Thyroid gland (tissue), 4 donors: Measurements from ENCODE around the gene OR2S2.
"Not testable (repeated sequence)": the region's sequence is repeated elsewhere in the genome, so short reads cannot be mapped to it uniquely, and the experiment has no call there.

Experiments used
- POLR2A ChIP-seq, 2 donors: fragments of 450-650 bp; IDR thresholded peaks; one replicate each; pipeline ENCODE4 v1.6.1; 2017; ENCODE audit warnings: antibody characterized with exemption in 2 of 2, mild to moderate bottlenecking in 2 of 2, moderate library complexity in 1 of 2
- TF ChIP-seq, protein P1 (sequence below), 6 experiments: fragments of 200-600 bp in 3 of 6; fragments of 450-650 bp in 3 of 6; sonication (generic) in 3 of 6; IDR thresholded peaks; one replicate each; pipeline ENCODE4 v1.5.1; 2016 to 2019; ENCODE audit warnings: antibody characterized with exemption in 6 of 6, mild to moderate bottlenecking in 2 of 6, inconsistent platforms in 1 of 6, moderate library complexity in 1 of 6

DNA sequence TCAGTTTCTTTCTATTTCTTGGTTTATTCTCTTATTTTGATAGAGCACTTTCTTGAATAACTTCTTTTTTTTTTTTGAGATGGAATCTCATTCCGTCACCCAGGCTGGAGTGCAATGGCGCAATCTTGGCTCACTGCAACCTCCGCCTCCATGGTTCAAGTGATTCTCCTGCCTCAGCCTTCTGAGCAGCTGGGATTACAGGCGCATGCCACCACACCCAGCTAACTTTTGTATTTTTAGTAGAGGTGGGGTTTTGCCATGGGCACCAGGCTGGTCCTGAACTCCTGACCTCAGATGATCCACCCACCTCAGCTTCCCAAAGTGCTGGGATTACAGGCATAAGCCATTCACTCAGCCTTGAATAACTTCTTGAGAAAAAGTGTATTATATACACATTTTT lies 39.1 kb upstream of the OR2S2 start:
- not testable (repeated sequence) for TF ChIP-seq POLR2A (IDR thresholded peaks at IDR 0.05)
- TF ChIP-seq, protein P1, sequence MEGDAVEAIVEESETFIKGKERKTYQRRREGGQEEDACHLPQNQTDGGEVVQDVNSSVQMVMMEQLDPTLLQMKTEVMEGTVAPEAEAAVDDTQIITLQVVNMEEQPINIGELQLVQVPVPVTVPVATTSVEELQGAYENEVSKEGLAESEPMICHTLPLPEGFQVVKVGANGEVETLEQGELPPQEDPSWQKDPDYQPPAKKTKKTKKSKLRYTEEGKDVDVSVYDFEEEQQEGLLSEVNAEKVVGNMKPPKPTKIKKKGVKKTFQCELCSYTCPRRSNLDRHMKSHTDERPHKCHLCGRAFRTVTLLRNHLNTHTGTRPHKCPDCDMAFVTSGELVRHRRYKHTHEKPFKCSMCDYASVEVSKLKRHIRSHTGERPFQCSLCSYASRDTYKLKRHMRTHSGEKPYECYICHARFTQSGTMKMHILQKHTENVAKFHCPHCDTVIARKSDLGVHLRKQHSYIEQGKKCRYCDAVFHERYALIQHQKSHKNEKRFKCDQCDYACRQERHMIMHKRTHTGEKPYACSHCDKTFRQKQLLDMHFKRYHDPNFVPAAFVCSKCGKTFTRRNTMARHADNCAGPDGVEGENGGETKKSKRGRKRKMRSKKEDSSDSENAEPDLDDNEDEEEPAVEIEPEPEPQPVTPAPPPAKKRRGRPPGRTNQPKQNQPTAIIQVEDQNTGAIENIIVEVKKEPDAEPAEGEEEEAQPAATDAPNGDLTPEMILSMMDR (IDR thresholded peaks at IDR 0.05): not testable (repeated sequence)
